BLaER1 treated with 17β-estradiol and CSF1 and Interleukin-3, amounts not matched to agents 10 nM and 100 nM (cell line): ENCODE measurements around the gene NYNRIN.
"Not testable (repeated sequence)": the region's sequence is repeated elsewhere in the genome, so short reads cannot be mapped to it uniquely, and the experiment has no call there.

Source experiments
- H3K27ac ChIP-seq, 11 experiments: shearing (Covaris generic); formaldehyde crosslinking; 2 replicates each; pipeline ENCODE4 v1.8.1; 2022
- H3K27me3 ChIP-seq, 11 experiments: shearing (Covaris generic); formaldehyde crosslinking; 2 replicates each; pipeline ENCODE4 v1.8.1; 2022
- H3K36me3 ChIP-seq, 11 experiments: shearing (Covaris generic); formaldehyde crosslinking; 2 replicates each; pipeline ENCODE4 v1.8.1; 2022
- H3K4me1 ChIP-seq, 10 experiments: shearing (Covaris generic); formaldehyde crosslinking; 2 replicates each; pipeline ENCODE4 v1.8.1; 2022
- H3K4me2 ChIP-seq, 11 experiments: shearing (Covaris generic); formaldehyde crosslinking; 2 replicates each; pipeline ENCODE4 v1.8.1; 2022
- H3K4me3 ChIP-seq, 10 experiments: shearing (Covaris generic); formaldehyde crosslinking; 2 replicates each; pipeline ENCODE4 v1.8.1; 2022
- H3K9ac ChIP-seq, 11 experiments: shearing (Covaris generic); formaldehyde crosslinking; 2 replicates each; pipeline ENCODE4 v1.8.1; 2022
- H3K9me3 ChIP-seq, 11 experiments: shearing (Covaris generic); formaldehyde crosslinking; replicated peaks in 1 of 11; 2 replicates each; pipeline ENCODE4 v1.8.1; 2022
- H4K20me1 ChIP-seq, 11 experiments: shearing (Covaris generic); formaldehyde crosslinking; 2 replicates each; pipeline ENCODE4 v1.8.1; 2022
- Cebpa-rat ChIP-seq, 11 experiments: shearing (Covaris generic); IDR thresholded peaks; 2 replicates each; pipeline ENCODE4 v1.8.1; 2022

NYNRIN gene

DNA sequence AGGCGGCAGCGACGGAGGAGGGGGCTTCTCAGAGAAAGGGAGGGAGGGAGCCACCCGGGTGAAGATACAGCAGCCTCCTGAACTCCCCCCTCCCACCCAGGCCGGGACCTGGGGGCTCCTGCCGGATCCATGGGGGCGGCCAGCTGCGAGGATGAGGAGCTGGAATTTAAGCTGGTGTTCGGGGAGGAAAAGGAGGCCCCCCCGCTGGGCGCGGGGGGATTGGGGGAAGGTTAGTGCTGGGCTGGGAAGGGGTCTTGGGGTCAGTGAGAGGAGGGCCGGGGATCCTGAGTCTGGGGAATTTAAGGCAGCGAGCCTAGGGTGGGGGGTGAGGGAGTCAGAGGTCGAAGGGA is 30.6 kb upstream of the NYNRIN start:
- Histone ChIP-seq H3K9ac (peak overlapping the region; percentile 77 to 94 (median 84)), H3K36me3 (peaks cover 0 to 31% (median 19%) of the 10 kb centered on the region in 11 experiments; a peak in 20 of 22 replicates), H3K27me3 (no peaks in the 10 kb centered on the region), H3K27ac (peak overlapping the region; percentile 40 to 96 (median 87); a peak in 21 of 22 replicates), H4K20me1 (peaks cover 0 to 4% (median 0%) of the 10 kb centered on the region in 11 experiments; a peak in 1 of 22 replicates), H3K4me1 (peaks cover 26 to 56% (median 40%) of the 10 kb centered on the region in 10 experiments), H3K4me2 (peak overlapping the region; percentile 84 to 99 (median 94)), H3K4me3 (peak overlapping the region; percentile 55 to 94 (median 78)), H3K9me3 (no peaks in the 10 kb centered on the region)
- TF ChIP-seq Cebpa-rat (IDR thresholded peaks at IDR 0.05), result no peak

DNA sequence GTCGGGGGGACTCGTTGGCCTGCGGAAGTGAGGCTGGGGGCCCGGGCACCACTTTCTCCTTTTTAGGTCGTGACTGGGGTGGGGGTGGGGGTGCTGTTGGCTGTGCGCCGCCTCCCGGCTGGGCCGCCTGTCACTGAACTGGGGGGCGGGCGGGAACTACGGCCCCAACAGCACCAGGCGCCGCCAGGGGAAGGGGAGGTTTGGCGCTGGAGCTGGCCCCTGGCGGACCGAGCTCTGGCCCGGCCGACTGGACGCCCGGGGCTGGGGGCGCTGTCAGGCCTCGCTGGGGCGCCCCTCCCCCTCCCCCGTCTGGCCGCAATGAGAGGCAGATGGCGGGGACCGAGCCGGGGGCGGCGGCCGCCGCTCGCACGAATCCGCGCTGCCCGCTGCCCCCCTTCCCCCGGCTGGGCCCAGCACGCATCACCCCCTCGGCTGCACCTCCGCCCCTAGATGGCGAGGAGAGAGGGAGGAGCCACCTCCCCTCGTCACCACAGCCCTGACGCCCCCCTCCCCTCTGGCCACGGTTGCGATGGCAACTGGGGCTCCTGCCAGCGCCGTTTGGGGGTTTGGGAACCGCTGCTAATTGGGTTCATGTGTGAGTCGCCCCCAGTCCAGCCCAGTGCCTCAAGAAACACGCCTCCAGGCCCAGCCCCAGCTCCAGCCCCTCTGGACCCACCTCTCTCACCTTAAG is 30.1 kb upstream of the NYNRIN start:
- H4K20me1 ChIP-seq, result peaks cover 0 to 4% (median 0%) of the 10 kb centered on the region in 11 experiments; a peak in 1 of 22 replicates
- H3K4me1 ChIP-seq, result peaks cover 26 to 56% (median 40%) of the 10 kb centered on the region in 10 experiments
- H3K27me3 ChIP-seq, result no peaks in the 10 kb centered on the region
- peak overlapping the region; percentile 40 to 96 (median 87); a peak in 21 of 22 replicates for H3K27ac ChIP-seq
- H3K9me3 ChIP-seq, result no peaks in the 10 kb centered on the region
- peak overlapping the region; percentile 77 to 94 (median 84) for H3K9ac ChIP-seq
- H3K4me2 ChIP-seq, result peak overlapping the region; percentile 84 to 99 (median 94)
- H3K4me3 ChIP-seq, result peak overlapping the region; percentile 55 to 94 (median 78)
- H3K36me3 ChIP-seq, result peaks cover 0 to 36% (median 25%) of the 10 kb centered on the region in 11 experiments; a peak in 20 of 22 replicates
- no peak for TF ChIP-seq Cebpa-rat (IDR thresholded peaks at IDR 0.05)

DNA sequence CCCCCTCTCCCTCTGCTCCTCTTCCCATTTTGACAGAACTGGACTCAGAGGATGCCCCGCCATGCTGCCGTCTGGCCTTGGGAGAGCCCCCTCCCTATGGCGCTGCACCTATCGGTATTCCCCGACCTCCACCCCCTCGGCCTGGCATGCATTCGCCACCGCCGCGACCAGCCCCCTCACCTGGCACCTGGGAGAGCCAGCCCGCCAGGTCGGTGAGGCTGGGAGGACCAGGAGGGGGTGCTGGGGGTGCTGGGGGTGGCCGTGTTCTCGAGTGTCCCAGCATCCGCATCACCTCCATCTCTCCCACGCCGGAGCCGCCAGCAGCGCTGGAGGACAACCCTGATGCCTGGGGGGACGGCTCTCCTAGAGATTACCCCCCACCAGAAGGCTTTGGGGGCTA is 29.3 kb upstream of the NYNRIN start:
- H3K27me3 ChIP-seq, result no peaks in the 10 kb centered on the region
- H3K4me3 ChIP-seq, result peak overlapping the region in 5 of 10 experiments; percentile 76 to 94 (median 82); a peak in 7 of 20 replicates
- no peak for TF ChIP-seq Cebpa-rat (IDR thresholded peaks at IDR 0.05)
- H4K20me1 ChIP-seq, result peaks cover 0 to 4% (median 0%) of the 10 kb centered on the region in 11 experiments; a peak in 1 of 22 replicates
- H3K27ac ChIP-seq, result peak overlapping the region in 7 of 11 experiments; percentile 86 to 96 (median 92); a peak in 8 of 22 replicates
- peaks cover 26 to 59% (median 42%) of the 10 kb centered on the region in 10 experiments for H3K4me1 ChIP-seq
- H3K36me3 ChIP-seq, result peaks cover 0 to 43% (median 32%) of the 10 kb centered on the region in 11 experiments; a peak in 20 of 22 replicates
- no peaks in the 10 kb centered on the region for H3K9me3 ChIP-seq
- peak overlapping the region in 6 of 11 experiments; percentile 84 to 94 (median 89); a peak in 9 of 22 replicates for H3K9ac ChIP-seq
- peak overlapping the region; percentile 84 to 99 (median 94); a peak in 19 of 22 replicates for H3K4me2 ChIP-seq

- H3K27ac ChIP-seq, result peak overlapping the region in 1 of 11 experiments; percentile 31; a peak in 1 of 22 replicates
- no peak overlapping the region for H3K4me3 ChIP-seq
These were observed 28.7 kb upstream of the NYNRIN start for GRCh38 chr14:24369907-24370687.

GRCh38 chr14:24370748-24371147 is 28.1 kb upstream of the NYNRIN start:
- Histone ChIP-seq H3K4me3 (no peak overlapping the region), H3K4me2 (peak overlapping the region in 3 of 11 experiments; percentile 36 to 89 (median 86); a peak in 3 of 22 replicates), H3K9me3 (no peaks in the 10 kb centered on the region), H3K36me3 (peaks cover 0 to 56% (median 43%) of the 10 kb centered on the region in 11 experiments; a peak in 20 of 22 replicates), H4K20me1 (peaks cover 0 to 4% (median 0%) of the 10 kb centered on the region in 11 experiments; a peak in 1 of 22 replicates), H3K4me1 (peaks cover 23 to 62% (median 40%) of the 10 kb centered on the region in 10 experiments), H3K27ac (0 out of 22 replicates have a peak overlapping the region, but pooled peaks of 1 of the 11 experiments have one; percentile 31), H3K27me3 (no peaks in the 10 kb centered on the region), H3K9ac (no peak overlapping the region)
- TF ChIP-seq Cebpa-rat (IDR thresholded peaks at IDR 0.05), result no peak

More at GRCh38 chr14:24369907-24370687, 28.7 kb upstream of the NYNRIN start:
- peak overlapping the region in 1 of 11 experiments; percentile 35; a peak in 3 of 22 replicates for H3K9ac ChIP-seq
- H3K27me3 ChIP-seq, result no peaks in the 10 kb centered on the region
- no peaks in the 10 kb centered on the region for H3K9me3 ChIP-seq
- H3K36me3 ChIP-seq, result peaks cover 0 to 50% (median 39%) of the 10 kb centered on the region in 11 experiments; a peak in 20 of 22 replicates
- no peak for TF ChIP-seq Cebpa-rat (IDR thresholded peaks at IDR 0.05)
- peaks cover 23 to 62% (median 40%) of the 10 kb centered on the region in 10 experiments for H3K4me1 ChIP-seq
- peak overlapping the region in 7 of 11 experiments; percentile 5 to 89 (median 36); a peak in 9 of 22 replicates for H3K4me2 ChIP-seq
- peaks cover 0 to 4% (median 0%) of the 10 kb centered on the region in 11 experiments; a peak in 1 of 22 replicates for H4K20me1 ChIP-seq

DNA sequence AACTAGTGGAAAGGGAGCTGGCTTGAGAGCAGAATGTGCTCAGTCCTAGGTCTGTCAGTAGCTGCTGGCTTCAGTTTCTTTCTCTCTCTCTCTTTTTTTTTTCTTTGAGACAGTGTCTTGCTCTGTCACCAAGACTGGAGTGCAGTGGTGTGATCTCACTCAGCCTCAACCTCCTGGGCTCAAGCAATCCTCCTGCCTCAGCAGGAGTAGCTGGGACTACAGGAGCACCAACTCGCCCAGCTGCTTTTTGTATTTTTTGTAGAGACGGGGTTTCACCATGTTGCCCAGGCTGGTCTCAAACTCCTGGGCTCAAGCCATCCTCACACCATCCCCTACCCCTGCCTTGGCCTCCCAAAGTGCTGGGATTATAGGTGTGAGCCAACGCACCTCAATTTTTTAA is 27.2 kb upstream of the NYNRIN start:
- H3K4me2 ChIP-seq, result peak overlapping the region in 2 of 11 experiments; percentile 15 to 21; a peak in 2 of 22 replicates
- not testable (repeated sequence) for H3K27me3 ChIP-seq, H3K4me3 ChIP-seq, H3K9ac ChIP-seq, H3K9me3 ChIP-seq, H4K20me1 ChIP-seq, H3K27ac ChIP-seq
- H3K4me1 ChIP-seq, result peaks cover 25 to 62% (median 45%) of the 10 kb centered on the region in 10 experiments
- H3K36me3 ChIP-seq, result peaks cover 0 to 64% (median 51%) of the 10 kb centered on the region in 11 experiments; a peak in 20 of 22 replicates

GRCh38 chr14:24372701-24373416 is 25.9 kb upstream of the NYNRIN start:
- H3K4me2 ChIP-seq, result 0 out of 22 replicates have a peak overlapping the region, but pooled peaks of 1 of the 11 experiments have one; percentile 3
- no peaks in the 10 kb centered on the region for H3K27me3 ChIP-seq
- no peak overlapping the region for H3K27ac ChIP-seq
- H4K20me1 ChIP-seq, result peaks cover 0 to 4% (median 0%) of the 10 kb centered on the region in 11 experiments; a peak in 1 of 22 replicates
- H3K4me3 ChIP-seq, result no peak overlapping the region
- peaks cover 15 to 71% (median 53%) of the 10 kb centered on the region in 10 experiments; a peak in 19 of 20 replicates for H3K4me1 ChIP-seq
- no peak for TF ChIP-seq Cebpa-rat (IDR thresholded peaks at IDR 0.05)
- no peak overlapping the region for H3K9ac ChIP-seq
- H3K9me3 ChIP-seq, result no peaks in the 10 kb centered on the region
- H3K36me3 ChIP-seq, result peaks cover 0 to 75% (median 61%) of the 10 kb centered on the region in 11 experiments; a peak in 20 of 22 replicates
